Panc1 (cell line): Measurements from ENCODE around the gene FARSA. TPM values are rescaled to one million over a fixed set of nuclear protein-coding genes. Genes with fewer than 3 reads are reported as not detected.

Experiments used
- ATAC-seq: fragments of 200-7000 bp; cut with Tn5 transposase; 2 replicates; pipeline ENCODE4 v1.9.1; 2020; ENCODE audit warnings: mild to moderate bottlenecking, moderate library complexity
- BruUV-seq: library from RNA; stranded (reverse); fragments of 400-500 nt; replicated peaks from 2 replicates; lab custom pipeline; 2021; lab: Mats Ljungman, UMichigan
- CTCF ChIA-PET: fragments of 300-600 bp; sonication (Branson Sonifier 250); formaldehyde crosslinking; loops from one replicate; lab custom pipeline; 2022; ENCODE audit warnings: antibody characterized with exemption; lab: Charles Lee
- POLR2A ChIA-PET: fragments of 300-600 bp; sonication (Branson Sonifier 250); formaldehyde crosslinking; loops from one replicate; lab custom pipeline; 2022; ENCODE audit warnings: antibody characterized with exemption; lab: Charles Lee
- DNase-seq: peaks from one replicate; pipeline ENCODE4 v3.0.0-alpha.2; 2010; ENCODE audit warnings: low read depth, low spot score
- H3K27ac ChIP-seq: 2 replicates; pipeline ENCODE4 v1.5.1; 2011; ENCODE audit warnings: mild to moderate bottlenecking, low read length, inconsistent platforms
- H3K27me3 ChIP-seq: fragments of 200-500 bp; sonication (Bioruptor generic); 2 replicates; pipeline ENCODE4 v1.6.0; 2014; ENCODE audit warnings: low read length, inconsistent platforms; ENCODE audit not compliant: control insufficient read depth, insufficient read depth
- H3K36me3 ChIP-seq: fragments of 200-500 bp; sonication (Bioruptor generic); 2 replicates; pipeline ENCODE4 v1.5.1; 2014; ENCODE audit warnings: inconsistent platforms, mild to moderate bottlenecking, low read length, moderate library complexity; ENCODE audit not compliant: control insufficient read depth, insufficient read depth
- H3K4me1 ChIP-seq: 2 replicates; pipeline ENCODE4 v1.5.1; 2011; ENCODE audit warnings: inconsistent platforms, mild to moderate bottlenecking, low read length, moderate library complexity; ENCODE audit not compliant: control insufficient read depth, insufficient read depth
- H3K4me3 ChIP-seq, 2 experiments: 2 replicates each; pipeline ENCODE4 v1.5.1; 2011 to 2012; ENCODE audit warnings: low read depth in 2 of 2, low read length in 2 of 2, mild to moderate bottlenecking in 2 of 2, inconsistent platforms in 1 of 2, moderate library complexity in 1 of 2
- H3K9me3 ChIP-seq: fragments of 200-500 bp; sonication (Bioruptor generic); 2 replicates; pipeline ENCODE4 v1.5.1; 2014; ENCODE audit warnings: low read depth, mild to moderate bottlenecking, inconsistent platforms, low read length, moderate library complexity; ENCODE audit not compliant: control insufficient read depth, insufficient read depth
- POLR2AphosphoS5 ChIP-seq: IDR thresholded peaks from 2 replicates; pipeline ENCODE4 v1.6.1; 2012; ENCODE audit warnings: mild to moderate bottlenecking, low read depth, low read length, moderate library complexity
- SIN3A ChIP-seq: IDR thresholded peaks from 2 replicates; pipeline ENCODE4 v1.6.1; 2012; ENCODE audit warnings: low read depth, mild to moderate bottlenecking, low read length, moderate library complexity, borderline replicate concordance; ENCODE audit not compliant: insufficient read depth
- TCF7L2 ChIP-seq: IDR thresholded peaks from 2 replicates; pipeline ENCODE4 v1.6.1; 2011; ENCODE audit warnings: mild to moderate bottlenecking, low read depth, low read length, inconsistent platforms
- in situ Hi-C: cut with HindIII; loops from 2 replicates; pipeline ENCODE4 v1.10.0; 2016; ENCODE audit warnings: low sequenced_read_pairs, low pct_unique_long_range_greater_than_20kb
- intact Hi-C: fragments of 100-400 bp; cut with micrococcal nuclease; formaldehyde crosslinking; loops from one replicate; pipeline ENCODE4 v1.10.0; 2022; ENCODE audit not compliant: unreplicated experiment
- total RNA-seq: library from RNA; stranded (reverse); gene quantifications from one replicate; pipeline ENCODE4 v1.2.1, GENCODE V29; 2021; ENCODE audit not compliant: unreplicated experiment
- TF ChIP-seq, protein P1 (sequence below), 2 experiments: IDR thresholded peaks; 2 replicates each; pipeline ENCODE4 v1.6.1; 2011 to 2012; ENCODE audit warnings: low read depth in 2 of 2, control low read depth in 1 of 2, low read length in 1 of 2, mild to moderate bottlenecking in 1 of 2, moderate library complexity in 1 of 2; ENCODE audit not compliant: insufficient read depth in 1 of 2
- TF ChIP-seq, protein P2 (sequence below): fragments of 450-650 bp; IDR thresholded peaks from 2 replicates; pipeline ENCODE4 v1.5.1; 2017; ENCODE audit warnings: mild to moderate bottlenecking

Gene FARSA
- total RNA-seq, 1 experiment from 2014 or later: 80.3 TPM

DNA sequence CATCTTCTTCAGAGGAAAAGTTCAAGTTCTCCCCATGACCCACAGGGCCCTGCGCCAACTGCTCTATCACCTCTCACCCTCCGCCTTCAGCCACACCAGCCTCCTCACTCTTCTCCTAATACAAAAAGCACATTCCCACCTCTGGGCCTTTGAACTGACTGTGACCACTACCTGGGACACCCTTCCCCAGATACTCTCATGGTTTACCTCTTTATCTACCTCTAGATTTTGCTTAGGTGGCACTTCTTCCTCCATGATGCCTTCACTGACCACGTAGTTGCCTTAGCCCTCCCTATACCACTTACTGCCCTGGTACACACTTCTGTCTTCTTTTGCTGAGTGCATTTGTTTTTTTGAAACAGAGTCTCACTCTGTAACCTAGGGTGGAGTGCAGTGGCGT, 10.6 kb downstream of the FARSA start:
- no peak for DNase-seq
- ChIA-PET CTCF (no interaction called here), POLR2A (no interaction called here)
- Histone ChIP-seq H3K27me3 (no peaks in the 10 kb centered on the region), H3K9me3 (no peaks in the 10 kb centered on the region), H3K4me3 (no peak overlapping the region), H3K4me1 (no peaks in the 10 kb centered on the region), H3K36me3 (peaks cover 5% of the 10 kb centered on the region), H3K27ac (no peak overlapping the region)
- in situ Hi-C loops: no loop called here
- intact Hi-C loops: no loop called here
- no peak for TF ChIP-seq SIN3A
- BruUV-seq: no TSS peak
- ATAC-seq: no peak

DNA sequence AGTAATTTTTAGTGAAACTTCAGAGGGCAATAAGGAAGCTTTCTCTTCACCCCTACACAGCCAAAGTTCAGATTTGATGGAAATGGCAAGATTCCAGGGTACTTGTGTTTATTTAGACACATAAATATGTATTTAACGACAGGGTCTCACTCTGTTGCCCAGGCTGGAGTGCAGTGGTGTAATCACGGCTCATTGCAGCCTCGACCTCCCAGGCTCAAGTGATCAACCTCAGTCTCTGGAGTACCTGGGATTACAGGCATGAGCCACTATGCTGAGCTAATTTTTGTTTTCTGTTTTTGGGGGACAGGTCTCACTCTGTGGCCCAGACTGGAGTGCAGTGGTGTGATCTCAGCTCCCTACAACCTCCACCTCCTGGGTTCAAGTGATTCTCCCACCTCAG, 12.5 kb downstream of the FARSA start:
- H3K9me3 ChIP-seq: no peaks in the 10 kb centered on the region
- in situ Hi-C loops (no loop called here), intact Hi-C loops (no loop called here)
- TF ChIP-seq TCF7L2 (no peak), SIN3A (no peak), POLR2AphosphoS5 (no peak)
- TF ChIP-seq, protein P1, sequence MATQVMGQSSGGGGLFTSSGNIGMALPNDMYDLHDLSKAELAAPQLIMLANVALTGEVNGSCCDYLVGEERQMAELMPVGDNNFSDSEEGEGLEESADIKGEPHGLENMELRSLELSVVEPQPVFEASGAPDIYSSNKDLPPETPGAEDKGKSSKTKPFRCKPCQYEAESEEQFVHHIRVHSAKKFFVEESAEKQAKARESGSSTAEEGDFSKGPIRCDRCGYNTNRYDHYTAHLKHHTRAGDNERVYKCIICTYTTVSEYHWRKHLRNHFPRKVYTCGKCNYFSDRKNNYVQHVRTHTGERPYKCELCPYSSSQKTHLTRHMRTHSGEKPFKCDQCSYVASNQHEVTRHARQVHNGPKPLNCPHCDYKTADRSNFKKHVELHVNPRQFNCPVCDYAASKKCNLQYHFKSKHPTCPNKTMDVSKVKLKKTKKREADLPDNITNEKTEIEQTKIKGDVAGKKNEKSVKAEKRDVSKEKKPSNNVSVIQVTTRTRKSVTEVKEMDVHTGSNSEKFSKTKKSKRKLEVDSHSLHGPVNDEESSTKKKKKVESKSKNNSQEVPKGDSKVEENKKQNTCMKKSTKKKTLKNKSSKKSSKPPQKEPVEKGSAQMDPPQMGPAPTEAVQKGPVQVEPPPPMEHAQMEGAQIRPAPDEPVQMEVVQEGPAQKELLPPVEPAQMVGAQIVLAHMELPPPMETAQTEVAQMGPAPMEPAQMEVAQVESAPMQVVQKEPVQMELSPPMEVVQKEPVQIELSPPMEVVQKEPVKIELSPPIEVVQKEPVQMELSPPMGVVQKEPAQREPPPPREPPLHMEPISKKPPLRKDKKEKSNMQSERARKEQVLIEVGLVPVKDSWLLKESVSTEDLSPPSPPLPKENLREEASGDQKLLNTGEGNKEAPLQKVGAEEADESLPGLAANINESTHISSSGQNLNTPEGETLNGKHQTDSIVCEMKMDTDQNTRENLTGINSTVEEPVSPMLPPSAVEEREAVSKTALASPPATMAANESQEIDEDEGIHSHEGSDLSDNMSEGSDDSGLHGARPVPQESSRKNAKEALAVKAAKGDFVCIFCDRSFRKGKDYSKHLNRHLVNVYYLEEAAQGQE (IDR thresholded peaks at IDR 0.05; ENCODE audit: insufficient read depth in 1 of 2, low read depth in 2 of 2, low read length in 1 of 2): no peak
- TF ChIP-seq, protein P2, sequence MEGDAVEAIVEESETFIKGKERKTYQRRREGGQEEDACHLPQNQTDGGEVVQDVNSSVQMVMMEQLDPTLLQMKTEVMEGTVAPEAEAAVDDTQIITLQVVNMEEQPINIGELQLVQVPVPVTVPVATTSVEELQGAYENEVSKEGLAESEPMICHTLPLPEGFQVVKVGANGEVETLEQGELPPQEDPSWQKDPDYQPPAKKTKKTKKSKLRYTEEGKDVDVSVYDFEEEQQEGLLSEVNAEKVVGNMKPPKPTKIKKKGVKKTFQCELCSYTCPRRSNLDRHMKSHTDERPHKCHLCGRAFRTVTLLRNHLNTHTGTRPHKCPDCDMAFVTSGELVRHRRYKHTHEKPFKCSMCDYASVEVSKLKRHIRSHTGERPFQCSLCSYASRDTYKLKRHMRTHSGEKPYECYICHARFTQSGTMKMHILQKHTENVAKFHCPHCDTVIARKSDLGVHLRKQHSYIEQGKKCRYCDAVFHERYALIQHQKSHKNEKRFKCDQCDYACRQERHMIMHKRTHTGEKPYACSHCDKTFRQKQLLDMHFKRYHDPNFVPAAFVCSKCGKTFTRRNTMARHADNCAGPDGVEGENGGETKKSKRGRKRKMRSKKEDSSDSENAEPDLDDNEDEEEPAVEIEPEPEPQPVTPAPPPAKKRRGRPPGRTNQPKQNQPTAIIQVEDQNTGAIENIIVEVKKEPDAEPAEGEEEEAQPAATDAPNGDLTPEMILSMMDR: no peak
- ATAC-seq (no peak), DNase-seq (no peak)
- H3K4me3 ChIP-seq: no peak overlapping the region
- no TSS peak for BruUV-seq
- no peaks in the 10 kb centered on the region for H3K4me1 ChIP-seq
- H3K27me3 ChIP-seq: no peaks in the 10 kb centered on the region
- H3K36me3 ChIP-seq: peaks cover 5% of the 10 kb centered on the region; the same call in 1 of the 2 replicates
- H3K27ac ChIP-seq: no peak overlapping the region
- CTCF ChIA-PET: interaction anchor here (0.6 kb wide), 1 partner anchor 44 kb away, joined by 6 read pairs; no protein-coding TSS in a partner anchor
- POLR2A ChIA-PET: no interaction called here

DNA sequence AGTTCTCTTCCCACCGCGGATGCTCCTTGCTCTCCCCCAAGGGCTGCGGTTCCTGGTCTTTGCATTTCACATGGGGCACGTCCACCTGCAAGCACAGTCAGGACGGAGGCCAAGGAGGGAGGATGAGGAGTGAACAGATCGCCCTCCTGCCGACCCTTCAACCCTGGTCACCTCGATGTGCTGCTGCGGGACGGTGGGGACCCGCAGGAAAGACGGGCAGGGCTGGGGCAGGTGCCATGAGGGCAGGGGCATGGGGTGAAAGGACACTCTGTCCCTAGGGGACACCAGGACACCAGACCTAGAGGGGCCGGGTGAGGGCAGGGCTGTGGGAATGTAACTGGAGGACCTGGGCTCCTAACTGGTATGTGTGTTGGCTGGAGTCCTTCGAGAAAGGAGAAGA, 15.3 kb downstream of the FARSA start:
- ATAC-seq: no peak
- Histone ChIP-seq H3K4me1 (no peaks in the 10 kb centered on the region), H3K27ac (no peak overlapping the region), H3K4me3 (no peak overlapping the region), H3K9me3 (no peaks in the 10 kb centered on the region), H3K27me3 (no peaks in the 10 kb centered on the region), H3K36me3 (0 out of 2 replicates have a peak, but pooled peaks cover 2% of the 10 kb centered on the region)
- ChIA-PET CTCF (no interaction called here), POLR2A (no interaction called here)
- TF ChIP-seq SIN3A: no peak
- TF ChIP-seq, protein P1 (IDR thresholded peaks at IDR 0.05; ENCODE audit: insufficient read depth in 1 of 2, low read depth in 2 of 2, low read length in 1 of 2): no peak
- TF ChIP-seq, protein P2: no peak
- TF ChIP-seq POLR2AphosphoS5: no peak
- TF ChIP-seq TCF7L2: no peak
- no peak for DNase-seq
- in situ Hi-C loops (no loop called here), intact Hi-C loops (no loop called here)
- no TSS peak for BruUV-seq
